NCI-H2227 treated with DMSO at 0.1 percent for 48 hours (cell line): Measurements from ENCODE around the gene FAM131C.
A peak's percentile ranks its signal among the peaks of the same experiment; 100 is the strongest.
"Not testable (repeated sequence)": the region's sequence is repeated elsewhere in the genome, so short reads cannot be mapped to it uniquely, and the experiment has no call there.

Source experiments
- DNase-seq: peaks from one replicate; lab custom pipeline; 2025; lab: John Stamatoyannopoulos, UW

FAM131C gene

DNA sequence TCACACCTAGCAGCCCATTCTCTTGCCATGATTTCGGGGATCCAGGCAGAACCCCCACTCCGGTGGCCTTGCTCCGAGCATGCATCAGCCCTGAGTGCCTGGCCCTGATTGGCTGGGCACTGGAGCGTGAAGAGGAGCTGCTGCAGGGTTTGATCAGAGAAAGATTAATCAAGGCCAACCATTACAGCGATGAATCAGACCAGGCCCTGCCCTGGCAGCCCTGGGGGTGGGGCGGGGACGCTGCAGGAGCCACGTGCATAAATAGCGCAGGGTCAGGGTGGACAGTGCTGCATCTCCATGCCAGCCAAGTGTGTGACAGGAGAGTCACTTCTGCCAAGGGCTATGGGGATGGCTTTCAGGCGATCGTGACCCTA lies 3.4 kb upstream of the FAM131C start:
- DNase-seq: no peak

DNA sequence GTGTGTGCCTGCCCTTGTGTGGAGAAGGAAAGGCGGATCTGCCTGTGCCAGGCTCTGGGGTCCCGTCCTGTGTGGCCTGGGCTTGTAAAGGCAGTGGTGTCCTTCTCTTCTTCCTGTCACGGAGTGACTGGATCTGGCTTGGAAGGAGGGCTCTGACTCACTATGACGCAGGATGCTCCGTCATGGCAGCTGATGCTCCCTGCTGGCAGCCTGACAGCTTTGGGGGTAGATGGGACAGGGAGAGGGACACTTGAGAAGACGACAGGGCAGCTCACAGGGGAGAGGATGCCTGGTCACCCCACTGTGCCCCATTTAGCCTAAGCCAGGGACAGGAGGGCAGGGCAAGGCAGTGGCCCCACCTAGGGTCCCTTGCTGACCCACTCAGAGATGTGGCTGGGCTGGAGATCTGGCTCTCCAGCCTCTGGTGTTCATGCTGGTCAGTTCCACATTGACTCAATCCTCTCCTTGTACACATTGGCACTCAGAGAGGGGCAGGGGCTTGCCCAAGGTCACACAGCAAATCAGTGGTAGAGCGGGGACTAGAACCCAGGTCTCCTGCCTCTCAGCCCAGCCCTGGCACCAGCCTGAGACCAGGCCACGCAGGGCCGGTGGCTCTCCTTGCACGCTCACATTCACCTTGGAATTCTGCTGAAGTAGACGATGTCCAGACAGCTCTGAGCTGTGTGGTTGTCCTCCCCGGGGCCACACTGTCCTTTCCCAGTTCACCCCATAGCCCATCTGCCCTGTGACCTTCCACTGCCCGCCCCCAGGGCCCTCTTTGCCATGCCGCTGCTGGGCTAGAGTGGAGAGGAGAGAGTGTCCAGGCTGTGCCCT lies 2.8 kb upstream of the FAM131C start:
- DNase-seq: no peak

DNA sequence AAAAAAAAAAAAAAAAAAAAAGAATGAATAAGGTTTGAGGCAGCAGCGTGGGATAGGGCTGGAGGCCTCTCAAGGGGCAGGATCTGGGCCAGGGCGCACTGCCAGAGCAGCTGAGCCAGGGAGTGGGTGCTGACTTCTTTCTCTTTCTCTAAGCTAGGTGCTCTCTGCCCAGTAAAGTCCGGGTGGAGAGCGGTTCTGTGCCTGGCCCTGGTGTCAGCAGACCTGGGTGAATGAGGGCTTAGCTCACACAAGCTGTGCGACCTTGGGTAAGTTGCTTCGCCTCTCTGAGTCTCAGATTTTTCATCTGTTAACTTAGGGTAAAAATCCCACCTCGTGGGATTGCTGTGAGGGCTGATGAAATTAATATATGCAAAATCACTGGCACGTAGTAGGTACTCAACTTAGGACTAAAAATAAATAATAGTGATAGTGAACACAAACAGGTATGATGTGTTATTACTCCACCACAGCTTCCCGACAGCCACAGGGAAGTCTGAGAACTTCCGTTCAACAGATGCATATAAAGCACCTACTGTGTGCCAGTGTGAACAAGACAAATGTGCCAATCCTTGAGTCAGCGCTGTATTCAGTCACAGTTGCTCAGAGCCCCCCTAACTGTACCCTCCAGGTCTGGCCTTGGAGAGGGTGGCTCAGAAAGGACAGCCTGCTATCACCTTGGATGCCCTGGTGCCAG lies 2.0 kb upstream of the FAM131C start:
- DNase-seq: no peak

DNA sequence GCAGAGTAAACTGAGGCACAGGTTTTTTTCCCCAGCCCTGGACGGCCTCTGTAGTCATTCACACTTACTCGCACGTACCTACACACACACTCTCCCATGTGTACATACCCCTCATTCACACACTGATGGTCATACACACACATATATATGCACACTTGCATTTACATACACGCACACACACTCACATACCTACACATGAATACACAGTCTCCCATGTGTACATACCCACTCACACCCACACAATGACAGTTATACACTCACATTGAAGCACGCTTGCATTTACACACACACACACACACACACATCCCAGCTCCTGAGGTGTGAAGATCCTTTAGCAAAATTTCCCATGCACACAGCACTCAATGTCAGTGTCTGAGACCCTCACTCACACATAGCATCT lies 766 bp upstream of the FAM131C start:
- DNase-seq: no peak

DNA sequence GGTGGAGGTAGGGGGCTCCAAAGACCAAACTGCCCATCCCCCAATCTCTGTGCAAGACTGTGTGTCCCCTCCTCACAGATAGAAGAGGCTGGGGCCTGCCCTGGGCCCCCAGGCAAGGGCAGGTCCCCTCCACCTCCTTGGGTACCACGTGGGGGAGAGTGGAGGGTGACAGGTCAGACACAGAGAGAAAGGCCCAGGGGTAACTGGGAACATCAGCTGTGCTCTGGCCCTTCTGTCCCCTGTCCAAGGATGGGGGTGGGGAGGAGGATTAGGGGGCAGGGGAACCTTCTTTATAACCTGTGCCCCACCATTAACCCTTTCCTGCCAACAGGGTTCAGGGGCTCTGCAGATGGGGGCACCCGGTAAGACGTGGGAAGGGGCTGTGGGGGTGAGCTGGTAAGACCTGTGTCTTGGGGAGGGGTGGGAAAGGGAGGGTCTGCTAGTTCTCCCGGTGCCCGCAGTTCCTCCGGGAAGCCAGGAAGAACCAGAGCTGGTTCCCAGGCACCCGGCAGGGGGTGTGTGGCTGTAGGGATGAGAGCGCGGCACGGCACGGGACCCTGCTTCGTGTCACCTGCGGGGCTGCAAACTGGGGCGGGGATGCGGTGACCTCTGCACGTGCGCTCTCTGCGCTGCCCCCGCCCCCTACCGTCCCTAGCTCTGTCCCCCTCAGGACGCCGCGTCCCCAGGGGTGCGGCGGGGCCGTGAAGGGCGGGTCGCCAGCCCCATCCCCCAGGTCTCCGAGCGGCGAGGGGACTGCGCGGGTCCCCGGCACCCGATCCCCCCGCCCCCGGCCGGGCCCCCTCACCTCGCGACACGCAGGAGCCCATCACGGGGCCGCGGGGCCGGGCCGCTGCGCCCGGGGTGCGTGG lies 601 bp downstream of the FAM131C start:
- DNase-seq: no peak

DNA sequence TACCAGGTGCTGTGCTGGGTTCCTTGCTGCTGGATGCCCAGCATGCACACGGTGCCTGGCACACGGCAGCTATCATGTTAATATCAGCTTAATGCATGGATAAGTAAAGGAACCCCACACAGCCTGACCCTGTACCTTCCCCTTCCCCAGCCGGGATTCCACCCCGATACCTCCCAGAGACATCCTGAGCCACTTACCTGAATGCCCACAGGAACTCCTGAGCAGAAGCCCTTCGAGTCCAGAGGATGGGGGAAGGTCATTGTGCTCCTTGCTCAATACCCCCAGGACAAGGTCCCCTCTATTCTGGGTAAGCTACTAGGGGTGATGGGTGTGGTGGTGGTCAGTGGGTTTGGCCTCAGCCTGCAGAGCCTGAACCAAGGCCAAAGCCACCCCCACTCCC lies 1.4 kb downstream of the FAM131C start:
- no peak for DNase-seq

DNA sequence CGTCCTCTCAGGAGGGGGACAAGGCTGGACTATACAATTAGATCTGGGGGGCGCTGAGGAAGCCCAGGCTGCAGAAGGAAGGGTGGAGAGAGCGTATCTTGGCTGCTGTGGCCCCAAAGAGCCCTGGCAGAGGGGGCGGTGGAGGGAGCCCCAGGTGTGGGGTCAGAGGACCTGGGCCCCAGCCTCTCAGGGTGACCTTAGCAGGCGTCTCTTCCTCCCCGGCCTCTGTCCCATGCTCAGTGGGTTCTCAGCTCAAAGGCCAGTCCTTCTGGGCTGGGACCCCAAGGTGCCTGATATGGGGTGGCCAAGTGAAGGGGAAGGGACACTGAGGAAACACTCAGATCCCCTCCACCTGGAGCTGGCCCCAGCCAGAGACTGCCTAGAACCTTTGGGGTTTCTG lies 1.8 kb downstream of the FAM131C start:
- no peak for DNase-seq

DNA sequence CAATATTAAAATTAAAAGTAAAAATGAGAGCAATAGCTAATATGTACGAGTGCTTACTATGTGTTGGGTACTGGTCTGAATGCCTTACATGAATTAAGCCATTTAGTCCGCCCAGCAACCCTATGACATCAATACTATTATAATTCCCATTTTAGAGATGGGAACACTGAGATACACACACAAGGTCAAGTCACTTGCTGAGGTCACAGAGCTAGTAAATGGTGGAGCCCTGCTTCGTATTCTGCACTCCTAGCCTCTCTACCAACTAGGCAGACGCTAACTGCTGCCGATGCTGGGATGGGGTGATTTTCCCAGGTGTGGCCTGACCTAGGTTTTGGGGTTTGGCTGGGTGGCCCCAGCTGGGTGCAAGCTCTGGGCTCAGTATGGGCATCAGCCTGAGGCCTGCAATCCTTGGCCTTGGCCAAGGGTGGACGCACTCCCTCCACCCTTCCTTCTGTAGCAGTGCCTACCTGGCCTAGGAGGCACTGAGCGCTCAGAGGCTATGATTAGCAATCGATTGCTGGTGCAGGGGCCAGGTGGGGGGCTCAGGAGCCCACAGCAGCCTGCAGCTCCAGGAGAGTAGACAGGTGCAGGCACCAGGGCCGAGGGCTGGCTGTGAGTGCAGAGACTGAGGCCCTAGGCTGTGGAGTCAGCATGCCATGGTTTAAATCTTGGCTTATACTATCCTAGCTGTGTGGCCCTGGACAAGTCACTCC lies 2.7 kb downstream of the FAM131C start:
- no peak for DNase-seq

DNA sequence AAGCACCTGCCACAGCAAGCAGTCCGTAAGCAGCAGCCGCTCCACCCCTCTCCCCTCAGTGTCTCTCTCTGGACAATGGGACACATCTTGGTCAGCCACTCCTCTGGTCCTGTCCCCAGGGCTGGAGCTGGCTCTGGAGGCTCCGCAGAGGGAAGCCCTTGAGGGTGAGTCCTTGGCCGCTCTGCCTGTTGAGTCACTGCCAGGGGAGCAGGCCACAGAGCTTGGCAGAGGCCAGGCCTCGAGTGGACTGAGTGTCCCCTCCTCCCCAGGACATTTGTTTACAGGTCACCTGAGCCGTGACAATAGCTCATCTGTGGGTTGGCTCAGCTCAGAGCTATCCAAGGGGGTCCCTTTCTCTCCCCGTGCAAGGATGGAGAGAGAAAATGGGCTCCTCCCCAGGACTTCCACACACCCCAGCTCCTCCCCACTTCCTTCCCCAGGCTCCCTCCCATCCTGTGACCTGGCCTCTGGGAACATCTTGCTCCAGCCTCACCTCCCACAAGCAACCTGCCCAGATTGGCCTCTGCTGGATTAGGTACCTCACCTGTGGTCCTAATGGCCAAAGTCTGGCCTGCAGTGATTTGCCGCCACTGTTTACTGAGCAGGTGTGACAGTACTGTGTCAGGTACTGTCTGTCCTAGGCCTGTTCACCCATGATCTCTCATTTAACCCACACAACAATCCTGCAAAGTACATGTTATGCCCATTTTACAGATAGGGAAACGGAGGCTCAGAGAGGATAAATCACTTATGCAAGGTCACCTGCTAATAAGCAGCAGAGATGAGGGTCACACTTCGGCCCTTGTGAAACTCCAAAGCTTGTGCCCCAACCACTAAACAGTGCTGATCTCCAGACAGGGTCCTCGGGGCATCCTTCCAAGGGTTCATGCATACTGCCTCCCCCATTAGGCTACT lies 4.8 kb downstream of the FAM131C start:
- DNase-seq: no peak

DNA sequence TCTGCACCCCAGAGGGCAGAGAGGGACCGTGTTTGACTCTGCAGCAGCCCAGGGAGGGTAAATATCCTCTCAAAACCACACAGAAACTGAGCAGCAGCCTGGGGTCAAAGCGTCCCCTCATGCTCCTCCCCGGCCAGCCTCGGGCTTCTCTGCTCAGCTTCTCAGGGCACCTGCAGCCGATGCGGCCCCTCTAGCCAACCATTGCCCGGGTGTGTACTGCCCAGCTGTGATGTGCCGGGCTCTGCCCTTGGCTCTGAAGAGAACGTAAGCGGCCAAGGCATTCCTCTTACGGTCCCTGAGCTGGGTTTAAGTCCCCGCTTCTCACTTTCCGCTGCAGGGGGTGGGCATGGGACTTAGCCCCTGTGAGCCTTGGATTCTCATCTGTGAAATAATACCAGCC lies 5.5 kb downstream of the FAM131C start:
- DNase-seq: no peak

DNA sequence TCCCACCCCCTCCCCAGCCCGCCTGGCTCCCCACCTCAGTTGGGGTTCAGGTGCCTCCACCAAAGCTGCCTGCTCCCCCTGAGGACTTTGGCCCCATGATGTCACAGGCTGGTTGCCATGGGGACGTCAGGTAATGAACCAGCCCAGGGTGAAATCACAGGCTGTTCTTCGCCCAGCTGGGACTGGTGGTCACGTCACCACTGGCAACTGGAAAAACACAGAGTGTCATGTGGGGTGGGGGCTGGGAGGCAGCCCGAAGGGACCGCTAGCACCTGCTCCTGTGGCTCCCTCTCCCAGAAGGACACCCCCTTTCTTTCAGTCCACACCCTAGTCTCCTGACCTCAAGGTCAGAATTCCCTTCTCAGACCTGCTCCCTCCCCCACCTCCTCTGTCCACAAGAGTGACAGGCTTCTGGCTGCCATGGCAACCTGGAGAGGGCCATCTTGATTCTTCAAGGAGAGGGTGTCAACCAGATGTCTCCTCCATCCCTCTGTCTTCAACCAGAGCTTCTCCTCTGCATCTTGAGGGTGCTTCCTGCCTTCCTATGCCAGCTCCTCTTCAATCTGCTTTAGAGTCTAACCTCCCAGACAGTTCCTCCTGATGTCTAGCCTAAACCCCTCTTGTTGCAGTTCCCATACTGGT lies 6.2 kb downstream of the FAM131C start:
- peak; percentile 48 for DNase-seq

DNA sequence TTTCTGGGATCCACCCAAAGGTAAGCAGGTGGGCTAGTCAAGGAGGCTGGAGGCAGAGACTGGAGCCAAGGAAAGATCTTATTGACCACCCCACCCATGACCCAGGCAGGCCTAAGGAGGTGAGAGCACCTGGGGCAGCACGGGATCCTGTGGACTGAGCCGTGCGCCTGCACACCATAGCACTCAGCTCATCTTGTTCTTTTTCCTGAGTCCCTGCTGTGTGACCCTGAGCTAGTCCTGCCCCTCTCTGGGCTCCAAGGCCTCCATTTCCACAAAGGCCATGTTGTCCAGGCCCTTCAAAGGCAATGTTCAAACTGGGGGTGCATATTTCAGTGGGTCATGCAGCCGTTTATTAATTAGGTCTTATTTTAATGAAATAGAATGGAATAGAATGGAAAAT lies 7.2 kb downstream of the FAM131C start:
- DNase-seq: no peak

DNA sequence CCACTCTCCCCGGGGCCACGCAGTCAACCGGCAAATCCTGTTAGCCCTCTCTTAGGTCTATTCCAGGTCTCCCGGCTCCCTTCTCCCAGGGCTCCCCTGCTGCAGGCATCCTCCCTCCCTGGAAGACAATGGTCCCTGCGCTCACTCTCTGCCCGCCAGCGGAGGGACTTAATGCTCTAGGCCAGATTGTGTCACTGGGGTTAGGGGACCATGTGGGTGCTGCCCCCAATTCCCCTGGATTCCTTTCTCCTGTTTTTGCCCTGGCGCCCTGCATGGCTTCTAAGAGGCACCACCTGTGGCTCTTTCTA lies 8.2 kb downstream of the FAM131C start:
- no peak for DNase-seq

DNA sequence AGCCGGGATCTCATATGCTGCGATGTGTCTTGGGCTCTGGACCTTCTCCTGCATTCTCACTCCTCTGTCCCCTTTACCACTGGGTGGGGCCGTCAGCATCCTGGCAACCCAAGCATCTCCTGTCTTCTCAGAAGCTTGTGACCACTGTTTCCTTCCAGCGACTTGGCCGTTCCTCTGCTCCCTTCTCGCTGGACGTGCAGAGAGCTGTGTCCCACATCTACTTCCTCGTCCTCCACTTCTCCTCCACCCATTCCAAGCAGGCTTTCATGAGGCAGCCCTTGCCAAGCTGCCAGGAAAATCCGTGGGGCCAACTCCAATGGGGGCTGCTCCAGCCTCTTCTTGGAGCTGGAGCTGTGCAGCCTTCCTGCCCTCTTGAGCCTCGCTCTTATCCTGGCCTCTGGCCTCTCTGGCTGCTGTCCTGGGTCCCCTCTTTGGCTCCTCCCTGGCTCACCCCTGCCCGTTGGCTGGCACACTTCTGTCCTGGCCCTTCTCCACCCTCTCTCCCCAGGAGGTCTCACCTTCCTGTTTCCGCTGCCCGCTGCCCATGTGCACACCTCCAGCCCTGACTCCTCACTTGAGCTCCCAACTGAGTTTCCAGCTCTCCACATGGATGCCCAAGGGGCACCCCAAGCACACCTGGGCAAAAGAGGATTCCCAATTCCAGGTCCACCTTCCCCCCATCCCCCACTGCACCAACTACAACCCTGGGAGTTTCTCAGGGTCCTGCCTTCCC lies 8.7 kb downstream of the FAM131C start:
- DNase-seq: no peak

DNA sequence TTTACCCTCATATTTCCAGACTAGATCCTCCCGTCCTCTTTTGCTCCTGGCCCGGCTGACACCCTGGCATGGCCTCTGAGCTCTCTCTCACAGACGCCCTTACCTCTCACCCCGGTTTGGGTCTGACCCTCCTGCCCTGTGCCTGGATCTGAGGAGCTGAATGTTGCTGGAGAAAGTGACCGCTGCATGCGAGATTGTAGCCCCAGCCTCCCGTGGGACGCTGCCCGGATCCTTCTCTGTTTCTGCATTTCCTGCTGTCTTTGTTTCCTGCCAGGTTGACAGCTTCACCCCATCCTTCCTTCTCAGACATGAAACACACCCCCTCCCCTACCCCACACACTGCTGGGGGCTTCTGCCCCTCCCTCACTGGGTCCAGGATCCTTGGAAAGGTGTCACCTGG lies 9.5 kb downstream of the FAM131C start:
- DNase-seq: no peak

DNA sequence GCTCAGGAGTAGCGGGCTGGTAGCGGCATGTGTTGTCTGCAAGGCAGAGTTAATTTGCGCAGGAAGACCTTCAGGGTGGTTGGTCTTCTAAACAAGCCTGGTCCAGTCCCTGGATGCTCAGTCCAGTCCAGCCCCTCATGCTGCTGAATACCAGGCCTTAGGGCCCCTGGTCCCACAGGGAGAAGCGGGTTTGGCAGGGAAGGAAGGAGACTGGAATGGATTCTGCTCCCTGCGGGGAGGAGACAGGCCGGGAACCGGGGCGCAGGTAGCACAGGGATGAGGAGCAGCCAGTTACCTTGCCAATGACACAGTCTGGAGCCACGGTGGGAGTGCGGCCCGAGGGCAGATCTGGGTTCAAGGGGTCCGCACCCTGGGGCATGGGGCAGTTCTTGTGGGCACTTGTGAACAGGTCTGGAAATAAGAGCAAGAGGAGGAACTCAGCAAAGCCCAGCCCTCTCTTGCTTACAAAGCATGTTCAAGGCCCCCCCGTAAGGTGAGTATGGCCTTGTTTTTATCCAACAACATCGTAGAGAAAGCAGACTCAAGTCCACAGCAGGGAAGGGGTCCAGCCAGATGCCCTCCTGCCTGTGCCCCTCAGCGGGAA lies 10.1 kb downstream of the FAM131C start:
- DNase-seq: no peak

DNA sequence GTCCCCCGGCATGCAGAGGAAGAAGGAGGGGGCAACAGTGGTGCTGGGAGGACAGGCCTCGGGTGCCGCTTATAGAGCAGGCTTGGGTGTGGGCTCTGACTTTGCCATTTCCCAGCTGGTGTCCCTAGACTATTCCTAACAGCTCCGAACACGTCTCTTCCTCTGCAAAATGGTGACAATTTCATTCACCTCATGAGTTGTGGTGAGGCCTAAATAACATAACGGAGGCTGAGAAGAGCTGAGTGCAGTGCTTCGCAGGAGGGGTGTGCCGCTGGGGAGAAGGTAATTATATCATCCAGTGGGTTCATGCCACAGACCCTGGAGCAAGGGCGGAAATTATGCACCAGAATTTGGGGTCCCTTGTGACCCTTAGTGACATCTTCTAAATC lies 10.8 kb downstream of the FAM131C start:
- not testable (repeated sequence) for DNase-seq

DNA sequence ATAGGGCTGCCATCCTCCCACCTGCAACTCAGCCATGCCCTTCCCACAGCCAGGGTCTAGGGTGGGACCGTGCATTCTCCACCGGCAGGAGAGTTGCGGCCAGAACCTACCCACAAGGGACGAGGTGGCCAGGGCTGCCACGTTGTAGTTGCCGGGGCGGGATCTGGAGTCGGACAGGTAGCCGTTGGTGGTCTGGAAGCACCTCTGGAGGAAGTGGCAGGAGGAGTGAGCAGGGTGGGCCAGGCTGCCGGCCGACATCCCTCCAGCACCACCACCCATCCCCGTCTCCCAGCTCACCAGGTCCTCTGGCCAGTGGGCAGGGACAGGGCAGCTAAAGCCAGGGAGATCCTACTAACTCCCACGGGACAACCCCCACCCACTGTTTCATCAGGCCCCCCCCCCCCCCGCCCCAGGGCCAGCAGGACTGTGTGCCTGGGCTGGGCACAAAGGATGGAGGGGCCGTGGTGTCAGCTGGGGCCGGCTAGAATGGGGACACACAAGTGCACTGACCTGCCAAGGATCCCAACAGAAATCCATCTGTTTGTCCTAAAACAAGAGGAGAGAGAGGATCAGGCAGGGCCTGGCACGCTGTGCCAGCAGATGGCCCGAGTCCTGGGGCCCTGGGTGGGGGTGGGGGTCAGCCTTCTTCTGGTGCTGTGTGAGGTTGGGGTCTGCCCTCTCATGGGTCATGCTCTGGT lies 11.3 kb downstream of the FAM131C start:
- DNase-seq: not testable (repeated sequence)

DNA sequence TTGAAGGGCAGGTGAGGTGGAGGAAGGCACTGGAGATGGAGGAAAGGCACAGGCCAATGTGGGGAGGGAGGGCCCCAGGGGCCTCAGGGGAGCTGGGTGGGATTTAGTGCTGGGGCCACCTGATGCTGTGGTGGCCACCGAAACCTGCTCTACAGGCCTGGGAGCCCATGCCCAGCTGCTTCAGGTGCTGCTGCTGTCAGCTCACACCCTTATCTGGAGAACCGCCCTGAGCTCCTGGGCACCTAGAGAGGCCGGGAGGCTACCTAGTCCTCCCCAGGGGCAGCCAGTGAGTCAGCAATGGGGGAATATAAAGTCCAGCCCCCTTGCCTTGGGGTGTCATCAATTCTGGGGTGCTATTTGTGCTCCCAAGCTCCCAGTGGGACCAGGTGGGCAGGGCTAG lies 12.2 kb downstream of the FAM131C start:
- no peak for DNase-seq
